CD8-positive, alpha-beta memory T cell (primary cell): Measurements from ENCODE around the gene HIBCH. TPM values are rescaled to one million over a fixed set of nuclear protein-coding genes. Genes with fewer than 3 reads are reported as not detected.

Experiments
- CTCF ChIA-PET: fragments of 350-600 bp; sonication (Branson Sonifier 250); formaldehyde crosslinking; loops from one replicate; lab custom pipeline; 2021; ENCODE audit warnings: antibody characterized with exemption; lab: Charles Lee
- POLR2A ChIA-PET: fragments of 350-600 bp; sonication (Branson Sonifier 250); formaldehyde crosslinking; loops from one replicate; lab custom pipeline; 2021; ENCODE audit warnings: antibody characterized with exemption; lab: Charles Lee
- DNase-seq, 5 donors: peaks; one replicate each; pipeline versions ENCODE4 v3.0.0 to v3.0.0-alpha.2; 2020 to 2022; ENCODE audit warnings: mixed read lengths in 1 of 5
- H3K27ac ChIP-seq: one replicate; pipeline ENCODE4 v1.7.0; 2013; ENCODE audit warnings: low read depth, mild to moderate bottlenecking, low read length, moderate library complexity
- H3K27me3 ChIP-seq: 2 replicates; pipeline ENCODE4 v1.7.0; 2013; ENCODE audit warnings: low read length, mild to moderate bottlenecking; ENCODE audit not compliant: insufficient read depth, poor library complexity, severe bottlenecking
- H3K36me3 ChIP-seq: 2 replicates; pipeline ENCODE4 v1.7.0; 2013; ENCODE audit warnings: mild to moderate bottlenecking, low read length, moderate library complexity; ENCODE audit not compliant: insufficient read depth
- H3K4me1 ChIP-seq: 2 replicates; pipeline ENCODE4 v1.7.0; 2013; ENCODE audit warnings: mild to moderate bottlenecking, low read length, moderate library complexity; ENCODE audit not compliant: insufficient read depth
- H3K4me3 ChIP-seq: 2 replicates; pipeline ENCODE4 v1.7.0; 2013; ENCODE audit warnings: mild to moderate bottlenecking, low read length
- H3K9me3 ChIP-seq: 2 replicates; pipeline ENCODE4 v1.7.0; 2013; ENCODE audit warnings: mild to moderate bottlenecking, low read length
- H3K27ac Mint-ChIP-seq, 8 donors: one replicate each; pipeline ENCODE4 v1.8.0; 2020 to 2021; ENCODE audit warnings: mixed read lengths in 8 of 8, mild to moderate bottlenecking in 6 of 8, inconsistent platforms in 3 of 8, moderate library complexity in 3 of 8
- H3K27me3 Mint-ChIP-seq, 2 donors: one replicate each; pipeline ENCODE4 v1.8.0; 2020 to 2021; ENCODE audit warnings: mixed read lengths in 2 of 2, mild to moderate bottlenecking in 1 of 2, moderate library complexity in 1 of 2
- H3K36me3 Mint-ChIP-seq, 3 donors: one replicate each; pipeline ENCODE4 v1.8.0; 2020 to 2021; ENCODE audit warnings: mixed read lengths in 3 of 3, inconsistent platforms in 1 of 3, mild to moderate bottlenecking in 1 of 3
- H3K4me1 Mint-ChIP-seq, 3 donors: one replicate each; pipeline ENCODE4 v1.8.0; 2020 to 2021; ENCODE audit warnings: mixed read lengths in 3 of 3, inconsistent platforms in 1 of 3, mild to moderate bottlenecking in 1 of 3
- H3K4me3 Mint-ChIP-seq, 7 donors: one replicate each; pipeline ENCODE4 v1.8.0; 2020 to 2021; ENCODE audit warnings: mixed read lengths in 7 of 7, mild to moderate bottlenecking in 6 of 7, moderate library complexity in 4 of 7, inconsistent platforms in 2 of 7
- H3K9me3 Mint-ChIP-seq, 5 donors: one replicate each; pipeline ENCODE4 v1.8.0; 2020 to 2022; ENCODE audit warnings: mixed read lengths in 5 of 5, mild to moderate bottlenecking in 3 of 5, moderate library complexity in 2 of 5, inconsistent platforms in 1 of 5
- polyA plus RNA-seq: library from polyadenylated mRNA; unstranded; fragments of 300-500 nt; fragmentation: Illumina TruSeq; gene quantifications from one replicate; pipeline ENCODE4 v1.2.3, GENCODE V29; 2021
- total RNA-seq, 2 experiments: library from RNA; stranded (reverse); gene quantifications; one replicate each; pipeline ENCODE4 v1.2.3, GENCODE V29; 2021

Gene HIBCH
- total and polyA plus RNA-seq, 3 experiments from 2014 or later = 20.3 to 32.2 (median 30.8) TPM

GRCh38 chr2:190205657-190206056 is 114.0 kb downstream of the HIBCH start:
- H3K27ac Mint-ChIP-seq = no peak overlapping the region
- H3K27me3 Mint-ChIP-seq = no peaks in the 10 kb centered on the region
- H3K4me1 ChIP-seq = no peaks in the 10 kb centered on the region
- no peak for DNase-seq
- H3K36me3 ChIP-seq = no peaks in the 10 kb centered on the region
- H3K27me3 ChIP-seq = no peaks in the 10 kb centered on the region
- ChIA-PET CTCF (no interaction called here), POLR2A (no interaction called here)
- H3K9me3 ChIP-seq = no peaks in the 10 kb centered on the region
- no peak overlapping the region for H3K4me3 ChIP-seq
- H3K27ac ChIP-seq = no peak overlapping the region
- H3K9me3 Mint-ChIP-seq = no peaks in the 10 kb centered on the region
- H3K36me3 Mint-ChIP-seq = peaks cover 6 to 42% (median 14%) of the 10 kb centered on the region in 3 donors
- H3K4me1 Mint-ChIP-seq = no peaks in the 10 kb centered on the region
- H3K4me3 Mint-ChIP-seq = no peak overlapping the region

GRCh38 chr2:190202604-190203003 is 117.0 kb downstream of the HIBCH start:
- CTCF ChIA-PET = interaction anchor here (1.0 kb wide), 1 partner anchor 9 kb away, joined by 3 read pairs; no protein-coding TSS in a partner anchor
- H3K36me3 Mint-ChIP-seq = peaks cover 28 to 62% (median 31%) of the 10 kb centered on the region in 3 donors
- no peaks in the 10 kb centered on the region for H3K9me3 Mint-ChIP-seq
- no peaks in the 10 kb centered on the region for H3K27me3 ChIP-seq
- H3K4me1 ChIP-seq = no peaks in the 10 kb centered on the region
- peaks cover under 1% of the 10 kb centered on the region for H3K36me3 ChIP-seq
- no peaks in the 10 kb centered on the region for H3K9me3 ChIP-seq
- no peak overlapping the region for H3K27ac Mint-ChIP-seq
- POLR2A ChIA-PET = no interaction called here
- no peak overlapping the region for H3K4me3 Mint-ChIP-seq
- no peaks in the 10 kb centered on the region for H3K27me3 Mint-ChIP-seq
- no peak for DNase-seq
- no peak overlapping the region for H3K27ac ChIP-seq
- no peak overlapping the region for H3K4me3 ChIP-seq
- H3K4me1 Mint-ChIP-seq = no peaks in the 10 kb centered on the region

DNA sequence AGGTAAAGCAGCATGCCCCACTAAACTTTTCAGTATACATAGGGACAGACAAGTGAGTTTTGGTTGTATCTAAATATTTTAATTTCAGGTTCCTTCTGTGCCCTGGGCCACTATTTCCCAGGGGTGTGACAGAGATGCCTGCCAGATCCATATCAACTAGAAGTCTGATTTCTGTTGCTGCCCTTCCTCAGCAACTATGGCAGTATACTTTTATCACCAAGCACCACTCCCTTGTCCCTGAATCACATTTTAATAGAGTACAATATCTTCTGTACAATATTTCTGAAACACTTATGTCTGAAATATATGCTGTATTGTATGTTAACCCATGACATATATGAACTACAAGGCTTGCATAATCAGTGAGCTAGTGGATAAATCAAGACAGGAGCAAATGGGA is 117.6 kb downstream of the HIBCH start:
- no peaks in the 10 kb centered on the region for H3K27me3 Mint-ChIP-seq
- no peaks in the 10 kb centered on the region for H3K9me3 Mint-ChIP-seq
- no peak overlapping the region for H3K4me3 Mint-ChIP-seq
- no peak for DNase-seq
- H3K27ac ChIP-seq = no peak overlapping the region
- H3K27me3 ChIP-seq = no peaks in the 10 kb centered on the region
- H3K36me3 Mint-ChIP-seq = peaks cover 28 to 64% (median 37%) of the 10 kb centered on the region in 3 donors
- H3K4me1 Mint-ChIP-seq = no peaks in the 10 kb centered on the region
- no peak overlapping the region for H3K4me3 ChIP-seq
- no peaks in the 10 kb centered on the region for H3K4me1 ChIP-seq
- H3K36me3 ChIP-seq = peaks cover 4% of the 10 kb centered on the region
- ChIA-PET POLR2A (no interaction called here), CTCF (no interaction called here)
- peak overlapping the region in 1 of 8 donors; percentile 6 for H3K27ac Mint-ChIP-seq
- no peaks in the 10 kb centered on the region for H3K9me3 ChIP-seq

DNA sequence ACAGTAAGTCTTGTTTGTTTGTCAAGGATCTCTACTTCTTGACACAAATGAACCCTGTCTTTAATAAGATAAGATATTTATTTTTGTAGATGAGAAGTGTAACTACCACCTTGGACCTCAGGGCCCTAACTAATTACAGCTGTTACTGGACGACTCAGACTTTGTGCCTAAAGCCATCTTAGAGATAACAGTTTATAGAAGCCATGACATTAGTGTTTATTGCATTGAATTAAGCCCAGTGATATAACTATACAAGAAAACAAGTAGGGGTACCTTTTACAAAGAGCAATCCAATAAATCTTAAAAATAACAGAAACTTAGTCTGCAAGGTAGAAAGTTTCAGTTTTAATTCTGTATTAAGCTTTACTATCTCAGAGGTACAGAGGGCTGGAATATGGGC is 119.0 kb downstream of the HIBCH start:
- H3K4me3 Mint-ChIP-seq = no peak overlapping the region
- Histone ChIP-seq H3K4me1 (no peaks in the 10 kb centered on the region), H3K36me3 (peaks cover 4% of the 10 kb centered on the region), H3K4me3 (no peak overlapping the region), H3K9me3 (no peaks in the 10 kb centered on the region), H3K27ac (no peak overlapping the region), H3K27me3 (no peaks in the 10 kb centered on the region)
- no peak for DNase-seq
- H3K9me3 Mint-ChIP-seq = no peaks in the 10 kb centered on the region
- H3K36me3 Mint-ChIP-seq = peaks cover 30 to 59% (median 44%) of the 10 kb centered on the region in 3 donors
- no peaks in the 10 kb centered on the region for H3K4me1 Mint-ChIP-seq
- no peak overlapping the region for H3K27ac Mint-ChIP-seq
- ChIA-PET CTCF (no interaction called here), POLR2A (no interaction called here)
- H3K27me3 Mint-ChIP-seq = no peaks in the 10 kb centered on the region

DNA sequence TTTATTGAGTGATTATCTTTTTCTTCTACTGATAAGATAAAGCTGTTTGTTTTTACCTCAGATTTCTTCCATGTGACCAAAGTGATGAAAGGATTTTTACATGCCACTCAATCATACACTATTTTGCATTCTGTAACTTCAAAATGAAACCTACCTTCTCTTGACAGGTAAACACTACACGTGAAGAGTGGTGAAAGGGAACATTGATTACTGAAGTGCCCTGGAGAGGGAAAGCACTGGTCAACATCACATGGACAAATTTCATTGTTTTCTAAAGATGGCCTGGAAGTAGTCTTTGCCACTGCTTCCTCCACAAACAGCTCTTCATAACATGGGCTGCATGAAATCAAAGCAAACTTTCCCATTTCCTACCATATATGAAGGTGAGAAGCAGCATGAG is 120.1 kb downstream of the HIBCH start:
- H3K9me3 ChIP-seq = no peaks in the 10 kb centered on the region
- no peak overlapping the region for H3K27ac Mint-ChIP-seq
- CTCF ChIA-PET = no interaction called here

GRCh38 chr2:190199109-190199508 is 120.5 kb downstream of the HIBCH start:
- no peaks in the 10 kb centered on the region for H3K4me1 ChIP-seq
- Mint-ChIP-seq H3K9me3 (no peaks in the 10 kb centered on the region), H3K4me1 (no peaks in the 10 kb centered on the region), H3K27me3 (no peaks in the 10 kb centered on the region), H3K27ac (no peak overlapping the region), H3K36me3 (peaks cover 28 to 47% (median 41%) of the 10 kb centered on the region in 3 donors), H3K4me3 (no peak overlapping the region)
- H3K9me3 ChIP-seq = no peaks in the 10 kb centered on the region
- ChIA-PET POLR2A (no interaction called here), CTCF (no interaction called here)
- H3K27me3 ChIP-seq = no peaks in the 10 kb centered on the region
- no peak overlapping the region for H3K27ac ChIP-seq
- no peak overlapping the region for H3K4me3 ChIP-seq
- DNase-seq = no peak
- H3K36me3 ChIP-seq = peaks cover 4% of the 10 kb centered on the region

More for the DNA sequence above, 120.1 kb downstream of the HIBCH start:
- Mint-ChIP-seq H3K4me1 (no peaks in the 10 kb centered on the region), H3K36me3 (peaks cover 31 to 52% (median 45%) of the 10 kb centered on the region in 3 donors), H3K9me3 (no peaks in the 10 kb centered on the region), H3K27me3 (no peaks in the 10 kb centered on the region), H3K4me3 (no peak overlapping the region)
- Histone ChIP-seq H3K4me1 (no peaks in the 10 kb centered on the region), H3K27ac (no peak overlapping the region), H3K36me3 (peaks cover 4% of the 10 kb centered on the region), H3K4me3 (no peak overlapping the region), H3K27me3 (no peaks in the 10 kb centered on the region)
- POLR2A ChIA-PET = no interaction called here
- DNase-seq = no peak

DNA sequence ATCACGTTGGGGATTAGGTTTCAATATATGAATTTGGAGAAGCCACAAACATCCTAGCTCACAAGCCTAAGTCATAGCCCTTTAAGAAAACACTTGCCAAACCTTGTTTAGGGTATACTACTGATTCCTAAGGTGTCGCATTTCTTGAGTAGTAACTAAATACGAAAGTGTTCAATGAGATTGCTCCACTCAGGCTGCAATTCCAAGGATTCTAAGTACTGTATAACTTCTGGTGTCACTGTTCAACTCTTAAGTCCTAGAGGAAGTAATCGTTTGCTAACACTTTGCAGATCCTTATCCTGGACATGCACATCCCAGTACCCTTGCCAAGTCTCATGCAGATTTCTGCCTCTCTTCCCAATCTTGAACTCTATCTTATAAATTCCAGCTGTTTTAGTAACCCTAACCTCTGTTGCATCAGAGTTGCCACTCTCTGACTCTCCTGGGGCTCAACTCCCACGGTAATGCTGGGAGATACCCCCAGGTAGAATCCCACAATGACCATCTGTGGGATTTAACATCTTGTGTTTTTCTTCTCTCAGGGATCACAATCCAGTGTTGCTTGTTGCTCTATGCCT is 122.4 kb downstream of the HIBCH start:
- H3K36me3 ChIP-seq = peaks cover 4% of the 10 kb centered on the region
- no peaks in the 10 kb centered on the region for H3K9me3 Mint-ChIP-seq
- no peak overlapping the region for H3K27ac ChIP-seq
- H3K4me1 Mint-ChIP-seq = no peaks in the 10 kb centered on the region
- POLR2A ChIA-PET = no interaction called here
- CTCF ChIA-PET = no interaction called here
- H3K36me3 Mint-ChIP-seq = peaks cover 20 to 41% (median 34%) of the 10 kb centered on the region in 3 donors
- no peak for DNase-seq
- no peaks in the 10 kb centered on the region for H3K27me3 ChIP-seq
- H3K4me3 ChIP-seq = no peak overlapping the region
- H3K27me3 Mint-ChIP-seq = no peaks in the 10 kb centered on the region
- H3K27ac Mint-ChIP-seq = no peak overlapping the region
- no peaks in the 10 kb centered on the region for H3K4me1 ChIP-seq
- H3K9me3 ChIP-seq = no peaks in the 10 kb centered on the region
- no peak overlapping the region for H3K4me3 Mint-ChIP-seq

DNA sequence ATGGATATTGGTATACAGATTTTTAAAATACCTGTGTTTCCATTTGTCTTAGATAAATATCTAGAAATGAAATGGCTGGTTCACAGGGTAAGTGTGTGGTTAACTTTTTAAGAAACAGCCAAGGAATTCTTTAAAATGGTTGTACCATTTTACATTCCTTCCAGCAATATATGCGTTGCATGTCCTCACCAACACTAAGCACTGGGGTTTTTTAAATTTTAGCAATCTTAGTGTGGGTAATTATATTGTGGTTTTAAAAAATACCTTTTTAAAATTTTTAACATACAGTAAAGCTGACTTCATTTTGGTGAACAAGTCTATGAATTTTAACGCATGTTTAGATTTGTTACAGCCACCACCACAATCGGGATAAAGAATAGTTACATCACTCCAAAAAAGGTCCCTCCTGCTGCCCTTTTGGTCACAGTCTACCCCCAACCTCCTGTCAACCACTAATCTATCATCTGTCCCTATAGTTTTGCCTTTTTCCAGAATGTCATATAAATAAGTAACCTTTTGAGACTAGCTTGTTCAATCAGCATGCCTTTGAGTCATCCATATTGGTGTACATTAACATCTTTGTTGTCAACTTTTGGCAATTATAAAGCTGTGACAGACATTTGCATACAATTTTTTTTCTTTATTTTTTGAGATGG is 129.0 kb downstream of the HIBCH start:
- Histone ChIP-seq H3K4me3 (no peak overlapping the region), H3K27me3 (no peaks in the 10 kb centered on the region), H3K36me3 (no peaks in the 10 kb centered on the region), H3K27ac (no peak overlapping the region), H3K9me3 (no peaks in the 10 kb centered on the region), H3K4me1 (no peaks in the 10 kb centered on the region)
- Mint-ChIP-seq H3K4me1 (no peaks in the 10 kb centered on the region), H3K27me3 (no peaks in the 10 kb centered on the region), H3K9me3 (no peaks in the 10 kb centered on the region), H3K4me3 (no peak overlapping the region), H3K36me3 (peaks cover 0 to 4% (median 3%) of the 10 kb centered on the region in 3 donors), H3K27ac (no peak overlapping the region)
- CTCF ChIA-PET = no interaction called here
- POLR2A ChIA-PET = no interaction called here
- DNase-seq = no peak
